HepG2 (cell line): Measurements from ENCODE around the gene BBC3. TPM values are rescaled to one million over a fixed set of nuclear protein-coding genes. Genes with fewer than 3 reads are reported as not detected.

Experiments used
- CCAR2 ChIP-seq: fragments of 200-400 bp; formaldehyde crosslinking; optimal IDR thresholded peaks from 2 replicates; pipeline ENCODE3; 2018; ENCODE audit warnings: low read depth, mild to moderate bottlenecking, low read length, moderate library complexity
- KDM5A ChIP-seq: fragments of 200-600 bp; sonication (generic); IDR thresholded peaks from 2 replicates; pipeline ENCODE4 v1.7.0; 2018; ENCODE audit warnings: antibody characterized with exemption, mild to moderate bottlenecking, low read length, borderline replicate concordance
- KMT2B ChIP-seq: IDR thresholded peaks from 2 replicates; pipeline ENCODE4 v1.6.1; 2016; ENCODE audit warnings: missing genetic modification reagents, missing compliant biosample characterization
- LRRFIP1 ChIP-seq: sonication (generic); formaldehyde crosslinking; conservative IDR thresholded peaks from 2 replicates; pipeline ENCODE4 v1.4.0; 2020; ENCODE audit warnings: missing genetic modification reagents
- MIER2 ChIP-seq: IDR thresholded peaks from 2 replicates; pipeline ENCODE4 v1.6.1; 2016; ENCODE audit warnings: missing biosample characterization, missing genetic modification reagents
- PAF1 ChIP-seq: IDR thresholded peaks from 2 replicates; pipeline ENCODE4 v1.6.1; 2016; ENCODE audit warnings: missing genetic modification reagents, missing compliant biosample characterization
- PCBP1 ChIP-seq: fragments of 200-400 bp; formaldehyde crosslinking; IDR thresholded peaks from 2 replicates; pipeline ENCODE4 v1.6.1; 2017; ENCODE audit warnings: mild to moderate bottlenecking, low read depth, low read length, borderline replicate concordance
- ZNF460 ChIP-seq: sonication (generic); formaldehyde crosslinking; IDR thresholded peaks from 2 replicates; pipeline ENCODE4 v1.5.1; 2020; ENCODE audit warnings: missing genetic modification reagents, mild to moderate bottlenecking, borderline replicate concordance
- ZNF556 ChIP-seq: sonication (generic); formaldehyde crosslinking; IDR thresholded peaks from 2 replicates; pipeline ENCODE4 v1.4.0; 2020; ENCODE audit warnings: mild to moderate bottlenecking, missing genetic modification reagents, borderline replicate concordance
- ZNF580 ChIP-seq: IDR thresholded peaks from 2 replicates; pipeline ENCODE4 v1.6.1; 2016; ENCODE audit warnings: low read depth, borderline replicate concordance
- ZSCAN5A ChIP-seq: sonication (generic); formaldehyde crosslinking; IDR thresholded peaks from 2 replicates; pipeline ENCODE4 v1.8.0; 2022; ENCODE audit warnings: mild to moderate bottlenecking, missing genetic modification reagents, borderline replicate concordance
- polyA plus RNA-seq, 8 experiments: library from polyadenylated mRNA; depleted of rRNA in 3 of 8; stranded (reverse) in 7 of 8; unstranded in 1 of 8; fragments of >200 nt; fragmentation: Illumina TruSeq in 4 of 8; extraction: Trizol in 4 of 8; gene quantifications; 2 replicates each; pipeline versions ENCODE4 v1.2.1 to v1.2.3, GENCODE V29; 2011 to 2016; ENCODE audit warnings: low read depth in 4 of 8, missing spikeins in 1 of 8, mixed read lengths in 1 of 8; ENCODE audit not compliant: insufficient read depth in 1 of 8
- total RNA-seq, 5 experiments: library from RNA; depleted of rRNA; stranded (reverse); fragments of >200 nt; fragmentation: Illumina TruSeq; extraction: Trizol; gene quantifications; 2 replicates each; pipeline ENCODE4 v1.2.3, GENCODE V29; 2016; ENCODE audit warnings: low read depth in 1 of 5
- TF ChIP-seq, protein P1 (sequence below): sonication (generic); formaldehyde crosslinking; IDR thresholded peaks from 2 replicates; pipeline ENCODE4 v1.4.0; 2020; ENCODE audit warnings: missing genetic modification reagents

Gene BBC3
- total and polyA plus RNA-seq, 2 of the 13 experiments (the other 11 are each of a cell fraction or from before 2014, with no cell fraction given): 6.1 to 8.8 TPM

DNA sequence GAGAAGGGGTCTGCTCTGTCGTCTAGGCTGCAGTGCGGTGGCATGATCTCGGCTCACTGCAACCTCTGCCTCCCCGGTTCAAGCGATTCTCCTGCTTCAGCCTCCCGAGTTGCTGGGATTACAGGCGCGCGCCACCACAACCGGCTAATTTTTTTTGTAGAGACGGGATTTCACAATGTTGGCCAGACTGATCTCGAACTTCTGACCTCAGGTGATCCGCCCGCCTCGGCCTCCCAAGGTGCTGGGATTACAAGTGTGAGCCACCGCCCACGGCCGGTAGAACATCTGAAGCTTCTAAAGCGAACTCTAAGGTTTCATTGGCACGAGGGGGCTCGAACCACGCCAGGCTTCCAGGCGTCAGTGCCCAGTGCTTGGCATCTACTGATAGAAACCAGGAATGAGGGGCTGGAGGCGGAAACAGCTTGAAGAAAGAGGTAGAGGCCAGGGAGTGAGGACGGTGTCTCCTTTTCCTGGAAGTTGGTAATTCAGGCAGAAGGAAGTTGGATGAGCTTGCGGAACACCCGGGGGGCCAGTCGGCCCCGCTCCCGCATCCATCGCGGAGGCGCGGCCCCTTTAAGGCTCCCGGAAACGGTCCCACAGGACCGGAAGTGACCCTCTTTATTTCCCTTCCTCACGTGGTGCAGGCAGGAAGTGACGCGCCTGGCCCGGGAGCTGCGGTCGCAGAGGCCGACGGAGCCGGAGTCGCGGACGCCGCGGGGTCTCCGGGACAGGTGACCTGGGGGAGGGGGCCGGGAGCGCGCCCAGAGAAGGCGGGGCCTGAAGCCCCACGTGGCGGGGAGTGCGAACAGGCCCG is 25.1 kb upstream of the BBC3 start, which contains the start of gene CCDC9 (continued):
- TF ChIP-seq ZNF580 (CRISPR knock-in tag) (0 out of 2 replicates have a peak, but pooled peaks have one; percentile 28), CCAR2 (no peak), ZSCAN5A (CRISPR knock-in tag) (peak; percentile 4; the same call in 1 of the 2 replicates), ZNF460 (CRISPR knock-in tag) (peak; percentile 97), LRRFIP1 (CRISPR knock-in tag) (no peak), ZNF556 (0 out of 2 replicates have a peak, but pooled peaks have one; percentile 12), KMT2B (CRISPR knock-in tag) (peak; percentile 51; the same call in 1 of the 2 replicates), MIER2 (CRISPR knock-in tag) (no peak), PCBP1 (0 out of 2 replicates have a peak, but pooled peaks have one; percentile 19), KDM5A (peak; percentile 74; the same call in 1 of the 2 replicates), PAF1 (no peak)
- TF ChIP-seq, protein P1, sequence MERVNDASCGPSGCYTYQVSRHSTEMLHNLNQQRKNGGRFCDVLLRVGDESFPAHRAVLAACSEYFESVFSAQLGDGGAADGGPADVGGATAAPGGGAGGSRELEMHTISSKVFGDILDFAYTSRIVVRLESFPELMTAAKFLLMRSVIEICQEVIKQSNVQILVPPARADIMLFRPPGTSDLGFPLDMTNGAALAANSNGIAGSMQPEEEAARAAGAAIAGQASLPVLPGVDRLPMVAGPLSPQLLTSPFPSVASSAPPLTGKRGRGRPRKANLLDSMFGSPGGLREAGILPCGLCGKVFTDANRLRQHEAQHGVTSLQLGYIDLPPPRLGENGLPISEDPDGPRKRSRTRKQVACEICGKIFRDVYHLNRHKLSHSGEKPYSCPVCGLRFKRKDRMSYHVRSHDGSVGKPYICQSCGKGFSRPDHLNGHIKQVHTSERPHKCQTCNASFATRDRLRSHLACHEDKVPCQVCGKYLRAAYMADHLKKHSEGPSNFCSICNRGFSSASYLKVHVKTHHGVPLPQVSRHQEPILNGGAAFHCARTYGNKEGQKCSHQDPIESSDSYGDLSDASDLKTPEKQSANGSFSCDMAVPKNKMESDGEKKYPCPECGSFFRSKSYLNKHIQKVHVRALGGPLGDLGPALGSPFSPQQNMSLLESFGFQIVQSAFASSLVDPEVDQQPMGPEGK (CRISPR knock-in tag): peak; percentile 33; the same call in 1 of the 2 replicates
